Lung (tissue), 12 donors: ENCODE data around the gene NRG2. TPM values are rescaled to one million over a fixed set of nuclear protein-coding genes. Genes with fewer than 3 reads are reported as not detected.
A peak's percentile ranks its signal among the peaks of the same experiment; 100 is the strongest.

Experiments
- ATAC-seq: fragments of 200-7000 bp; cut with Tn5 transposase; one replicate; pipeline ENCODE4 v1.9.1; 2020; ENCODE audit warnings: moderate number of reproducible peaks; ENCODE audit not compliant: insufficient read depth, low FRiP score
- DNase-seq, 3 donors: peaks; one replicate each; pipeline ENCODE4 v3.0.0-alpha.2; 2013 to 2017
- H3K27ac ChIP-seq, 2 donors: one replicate each; pipeline ENCODE4 v1.5.1; 2013; ENCODE audit warnings: mild to moderate bottlenecking in 2 of 2, moderate library complexity in 2 of 2, control low read depth in 1 of 2, inconsistent platforms in 1 of 2, low read depth in 1 of 2, low read length in 1 of 2
- H3K27me3 ChIP-seq, 3 donors: one replicate each; pipeline ENCODE4 v1.5.1; 2013; ENCODE audit warnings: low read length in 2 of 3; ENCODE audit not compliant: control insufficient read depth in 3 of 3, insufficient read depth in 3 of 3
- H3K36me3 ChIP-seq, 4 donors: one replicate each; pipeline ENCODE4 v1.5.1; 2013; ENCODE audit warnings: low read length in 4 of 4, mild to moderate bottlenecking in 1 of 4, moderate library complexity in 1 of 4; ENCODE audit not compliant: control insufficient read depth in 4 of 4, insufficient read depth in 4 of 4
- H3K4me1 ChIP-seq, 5 donors: one replicate each; pipeline ENCODE4 v1.5.1; 2013; ENCODE audit warnings: low read length in 5 of 5, mild to moderate bottlenecking in 2 of 5, moderate library complexity in 1 of 5; ENCODE audit not compliant: control insufficient read depth in 5 of 5, insufficient read depth in 5 of 5
- H3K4me3 ChIP-seq: one replicate; pipeline ENCODE4 v1.5.1; 2013; ENCODE audit warnings: mild to moderate bottlenecking, control low read depth, moderate library complexity
- H3K9ac ChIP-seq, 2 donors: one replicate each; pipeline ENCODE4 v1.5.1; 2013; ENCODE audit warnings: low read length in 2 of 2, control low read depth in 1 of 2; ENCODE audit not compliant: insufficient read depth in 1 of 2
- H3K9me3 ChIP-seq, 4 donors: one replicate each; pipeline ENCODE4 v1.5.1; 2013; ENCODE audit warnings: low read length in 3 of 4, mild to moderate bottlenecking in 1 of 4, moderate library complexity in 1 of 4; ENCODE audit not compliant: control insufficient read depth in 4 of 4, insufficient read depth in 3 of 4
- WGBS, 2 donors: extraction: QIAGEN DNeasy Blood & Tissue Kit; methylation state at CpG; one replicate each; pipeline ENCODE4 v1.1.7; 2013; 5-methylcytosine and 5-hydroxymethylcytosine counted together
- polyA plus RNA-seq, 2 donors: library from polyadenylated mRNA; stranded (reverse); fragments of 200-250 nt; gene quantifications; one replicate each; pipeline ENCODE4 v1.2.1, GENCODE V29; 2013
- total RNA-seq, 2 donors: library from RNA; depleted of rRNA in 1 of 2; stranded (reverse); fragments of >200 nt in 1 of 2; gene quantifications; one replicate each; pipeline ENCODE4 v1.2.1, GENCODE V29; 2014 to 2021
- TF ChIP-seq, protein P1 (sequence below): IDR thresholded peaks from 2 replicates; pipeline ENCODE4 v1.5.1; 2012; ENCODE audit warnings: mild to moderate bottlenecking; ENCODE audit errors: control extremely low read depth, extremely low read depth
- donor health status: control.
- donor health status: control.
- donor health status: Bipolar disorder and iron deficiency.
- donor health status: healthy.
- donor health status: DM: yes; HTN: yes; CAD: no.

Gene NRG2
- total and polyA plus RNA-seq, 4 donors: 0.41 to 3.0 (median 1.0) TPM

DNA sequence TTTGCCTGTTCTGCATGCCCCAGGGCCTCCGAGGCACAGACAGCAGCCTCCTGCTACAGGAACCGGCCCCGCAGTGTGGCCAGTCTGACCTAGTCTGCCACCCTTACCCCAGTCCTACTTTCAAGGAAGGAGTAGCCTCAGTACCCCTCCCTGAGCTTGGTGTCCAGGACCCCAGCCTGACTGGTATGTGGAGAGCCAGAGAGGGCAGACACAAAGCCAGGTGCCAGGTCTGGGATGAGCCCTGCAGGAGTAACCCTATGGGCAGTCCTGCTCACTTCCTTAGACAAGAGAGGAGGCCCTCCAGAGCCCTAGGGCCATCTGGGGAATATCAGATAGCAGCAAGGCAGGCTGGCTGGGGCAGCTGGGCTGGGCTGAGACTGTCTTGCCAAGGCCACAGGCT is 67.8 kb downstream of the NRG2 start:
- H3K4me1 ChIP-seq: no peaks in the 10 kb centered on the region
- no peak overlapping the region for H3K27ac ChIP-seq
- TF ChIP-seq, protein P1, sequence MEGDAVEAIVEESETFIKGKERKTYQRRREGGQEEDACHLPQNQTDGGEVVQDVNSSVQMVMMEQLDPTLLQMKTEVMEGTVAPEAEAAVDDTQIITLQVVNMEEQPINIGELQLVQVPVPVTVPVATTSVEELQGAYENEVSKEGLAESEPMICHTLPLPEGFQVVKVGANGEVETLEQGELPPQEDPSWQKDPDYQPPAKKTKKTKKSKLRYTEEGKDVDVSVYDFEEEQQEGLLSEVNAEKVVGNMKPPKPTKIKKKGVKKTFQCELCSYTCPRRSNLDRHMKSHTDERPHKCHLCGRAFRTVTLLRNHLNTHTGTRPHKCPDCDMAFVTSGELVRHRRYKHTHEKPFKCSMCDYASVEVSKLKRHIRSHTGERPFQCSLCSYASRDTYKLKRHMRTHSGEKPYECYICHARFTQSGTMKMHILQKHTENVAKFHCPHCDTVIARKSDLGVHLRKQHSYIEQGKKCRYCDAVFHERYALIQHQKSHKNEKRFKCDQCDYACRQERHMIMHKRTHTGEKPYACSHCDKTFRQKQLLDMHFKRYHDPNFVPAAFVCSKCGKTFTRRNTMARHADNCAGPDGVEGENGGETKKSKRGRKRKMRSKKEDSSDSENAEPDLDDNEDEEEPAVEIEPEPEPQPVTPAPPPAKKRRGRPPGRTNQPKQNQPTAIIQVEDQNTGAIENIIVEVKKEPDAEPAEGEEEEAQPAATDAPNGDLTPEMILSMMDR: no peak
- 85 to 99% methylated on average over 3 of the region's 3 CpGs for WGBS, 2 donors
- H3K4me3 ChIP-seq: no peak overlapping the region
- no peaks in the 10 kb centered on the region for H3K36me3 ChIP-seq
- no peak overlapping the region for H3K9ac ChIP-seq
- H3K27me3 ChIP-seq: peaks cover 0 to 2% (median 1%) of the 10 kb centered on the region in 3 donors
- no peak for DNase-seq
- H3K9me3 ChIP-seq: peaks cover 0 to 2% (median 0%) of the 10 kb centered on the region in 4 donors
- ATAC-seq: no peak

DNA sequence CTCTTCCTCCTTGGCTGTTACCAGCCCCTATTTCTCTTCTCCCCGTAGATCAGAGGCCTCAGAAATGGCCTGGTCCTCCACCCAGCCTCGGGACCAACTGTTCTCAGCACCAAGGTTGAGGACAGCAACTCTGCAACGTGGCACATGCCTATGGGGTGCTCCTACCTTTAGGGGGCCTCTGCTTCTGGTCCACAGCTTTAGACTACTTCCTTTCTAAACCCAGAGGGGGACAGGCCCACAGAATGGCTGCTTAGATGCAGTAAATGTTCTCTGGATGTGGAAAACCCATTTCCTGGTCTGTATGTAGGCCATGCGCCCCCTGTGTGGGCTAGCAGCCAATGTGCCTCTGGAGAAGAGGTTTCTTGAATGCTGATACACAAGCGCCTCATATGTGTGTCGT is 68.4 kb downstream of the NRG2 start:
- no peak overlapping the region for H3K27ac ChIP-seq
- no peaks in the 10 kb centered on the region for H3K36me3 ChIP-seq
- peaks cover 0 to 5% (median 2%) of the 10 kb centered on the region in 3 donors for H3K27me3 ChIP-seq
- H3K4me3 ChIP-seq: no peak overlapping the region
- DNase-seq: peak in 1 of 3 donors; percentile 29
- TF ChIP-seq, protein P1: no peak
- peaks cover 0 to 2% (median 0%) of the 10 kb centered on the region in 4 donors for H3K9me3 ChIP-seq
- no peaks in the 10 kb centered on the region for H3K4me1 ChIP-seq
- H3K9ac ChIP-seq: no peak overlapping the region
- no peak for ATAC-seq
- WGBS, 2 donors: 73 to 74% methylated on average over 6 of the region's 6 CpGs

DNA sequence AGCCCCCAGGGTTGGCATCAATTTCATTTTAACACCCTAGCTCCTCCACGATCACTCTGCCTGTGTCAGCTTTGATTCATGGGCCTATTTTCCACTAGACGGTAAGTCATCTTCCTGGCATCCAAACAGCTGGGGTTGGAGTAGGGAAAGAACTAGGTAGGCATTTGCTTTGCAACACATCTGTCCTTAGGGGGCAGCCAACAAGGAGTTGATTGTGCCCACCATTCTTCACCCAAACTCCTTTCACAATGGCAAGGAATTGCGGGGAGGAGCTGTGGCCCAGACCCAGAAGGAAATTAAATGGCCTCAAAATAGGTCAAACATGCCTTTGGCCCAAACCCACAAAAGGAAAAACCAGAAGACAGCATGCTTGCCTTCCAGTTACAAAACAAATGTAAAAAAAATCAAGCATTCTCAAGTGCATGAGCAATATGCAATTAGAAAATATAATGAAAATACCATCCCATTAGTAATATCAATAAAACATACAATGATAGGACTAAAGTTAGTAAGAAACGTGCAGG is 71.8 kb downstream of the NRG2 start:
- Histone ChIP-seq H3K36me3 (no peaks in the 10 kb centered on the region), H3K4me3 (no peak overlapping the region), H3K4me1 (peaks cover 0 to 4% (median 0%) of the 10 kb centered on the region in 5 donors), H3K27me3 (peaks cover 0 to 6% (median 3%) of the 10 kb centered on the region in 3 donors), H3K27ac (no peak overlapping the region), H3K9ac (no peak overlapping the region), H3K9me3 (no peaks in the 10 kb centered on the region)
- no peak for DNase-seq
- ATAC-seq: no peak
- WGBS, 2 donors: 84 to 90% methylated on average over 4 of the region's 4 CpGs
- TF ChIP-seq, protein P1: no peak

DNA sequence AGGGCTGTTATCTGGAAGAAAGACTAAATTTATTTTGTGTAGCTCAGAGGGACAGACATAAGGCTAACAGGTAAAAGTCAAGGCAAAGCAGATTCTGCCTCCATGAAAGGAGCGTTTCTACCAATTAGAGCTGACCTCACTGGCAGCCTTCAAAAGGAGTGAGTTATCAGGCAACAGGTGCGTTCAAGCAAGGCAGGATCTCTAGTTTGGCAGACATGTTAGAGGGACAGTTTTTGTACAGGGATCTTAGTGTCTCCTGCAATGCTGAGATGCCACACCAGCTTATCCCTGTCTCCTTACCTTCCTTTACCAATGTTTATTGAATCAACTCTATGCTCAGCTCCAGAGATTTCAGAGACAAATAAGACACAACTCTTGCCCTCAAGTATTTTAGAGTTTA is 73.8 kb downstream of the NRG2 start:
- 75 to 82% methylated on average over 2 of the region's 2 CpGs for WGBS, 2 donors
- H3K27ac ChIP-seq: no peak overlapping the region

More for the DNA sequence above, 73.8 kb downstream of the NRG2 start:
- TF ChIP-seq, protein P1: no peak
- H3K4me1 ChIP-seq: peaks cover 0 to 4% (median 0%) of the 10 kb centered on the region in 5 donors
- H3K4me3 ChIP-seq: no peak overlapping the region
- H3K36me3 ChIP-seq: no peaks in the 10 kb centered on the region
- ATAC-seq (no peak), DNase-seq (no peak)
- H3K27me3 ChIP-seq: peaks cover 0 to 6% (median 3%) of the 10 kb centered on the region in 3 donors
- H3K9me3 ChIP-seq: no peaks in the 10 kb centered on the region
- H3K9ac ChIP-seq: no peak overlapping the region
